GM12865 (cell line): ENCODE measurements around the gene JPT2.

Source experiments
- DNase-seq: peaks from one replicate; pipeline ENCODE4 v3.0.0; 2010; ENCODE audit warnings: low read depth
- H3K4me3 ChIP-seq: 2 replicates; pipeline ENCODE4 v1.5.1; 2011; ENCODE audit warnings: mild to moderate bottlenecking, low read depth, low read length, control low read depth
- TF ChIP-seq, protein P1 (sequence below): IDR thresholded peaks from 2 replicates; pipeline ENCODE4 v1.5.1; 2011; ENCODE audit warnings: low read length, control low read depth, low read depth, inconsistent platforms; ENCODE audit not compliant: insufficient read depth; ENCODE audit errors: missing control alignments

JPT2 gene

DNA sequence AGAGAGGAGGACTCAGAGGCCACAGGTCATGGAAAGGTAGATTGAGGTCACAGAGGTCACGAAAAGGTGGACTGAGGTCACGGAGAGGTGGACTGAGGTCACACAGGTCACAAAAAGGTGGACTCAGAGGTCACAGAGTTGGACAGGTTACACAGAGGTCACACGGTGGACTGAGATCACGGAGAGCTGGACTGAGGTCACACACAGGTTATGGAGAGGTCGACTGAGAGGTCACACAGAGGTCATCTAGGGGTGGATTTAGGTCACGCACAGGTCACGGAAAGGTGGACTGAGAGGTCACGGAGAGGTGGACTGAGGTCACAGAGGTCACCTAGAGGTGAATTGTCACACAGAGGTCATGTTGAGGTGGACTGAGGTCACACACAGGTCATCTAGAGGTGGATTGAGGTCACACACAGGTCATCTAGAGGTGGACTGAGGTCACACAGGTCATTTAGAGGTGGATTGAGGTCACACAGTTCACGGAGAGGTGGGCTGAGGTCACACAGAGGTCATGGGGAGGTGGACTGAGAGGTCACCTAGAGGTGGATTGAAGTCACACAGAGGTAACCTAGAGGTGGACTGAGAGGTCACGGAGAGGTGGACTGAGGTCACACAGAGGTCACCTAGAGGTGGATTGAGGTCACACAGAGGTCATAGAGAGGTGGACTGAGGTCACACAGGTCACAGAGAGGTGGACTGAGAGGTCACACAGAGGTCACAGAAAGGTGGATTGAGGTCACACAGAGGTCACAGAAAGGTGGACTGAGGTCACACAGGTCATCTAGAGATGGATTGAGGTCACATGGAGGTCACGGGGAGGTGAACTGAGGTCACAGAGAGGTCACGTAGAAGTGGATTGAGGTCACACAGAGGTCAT is 26.7 kb upstream of the JPT2 start:
- H3K4me3 ChIP-seq: no peak overlapping the region
- DNase-seq: peak; percentile 7
- TF ChIP-seq, protein P1, sequence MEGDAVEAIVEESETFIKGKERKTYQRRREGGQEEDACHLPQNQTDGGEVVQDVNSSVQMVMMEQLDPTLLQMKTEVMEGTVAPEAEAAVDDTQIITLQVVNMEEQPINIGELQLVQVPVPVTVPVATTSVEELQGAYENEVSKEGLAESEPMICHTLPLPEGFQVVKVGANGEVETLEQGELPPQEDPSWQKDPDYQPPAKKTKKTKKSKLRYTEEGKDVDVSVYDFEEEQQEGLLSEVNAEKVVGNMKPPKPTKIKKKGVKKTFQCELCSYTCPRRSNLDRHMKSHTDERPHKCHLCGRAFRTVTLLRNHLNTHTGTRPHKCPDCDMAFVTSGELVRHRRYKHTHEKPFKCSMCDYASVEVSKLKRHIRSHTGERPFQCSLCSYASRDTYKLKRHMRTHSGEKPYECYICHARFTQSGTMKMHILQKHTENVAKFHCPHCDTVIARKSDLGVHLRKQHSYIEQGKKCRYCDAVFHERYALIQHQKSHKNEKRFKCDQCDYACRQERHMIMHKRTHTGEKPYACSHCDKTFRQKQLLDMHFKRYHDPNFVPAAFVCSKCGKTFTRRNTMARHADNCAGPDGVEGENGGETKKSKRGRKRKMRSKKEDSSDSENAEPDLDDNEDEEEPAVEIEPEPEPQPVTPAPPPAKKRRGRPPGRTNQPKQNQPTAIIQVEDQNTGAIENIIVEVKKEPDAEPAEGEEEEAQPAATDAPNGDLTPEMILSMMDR: no peak

DNA sequence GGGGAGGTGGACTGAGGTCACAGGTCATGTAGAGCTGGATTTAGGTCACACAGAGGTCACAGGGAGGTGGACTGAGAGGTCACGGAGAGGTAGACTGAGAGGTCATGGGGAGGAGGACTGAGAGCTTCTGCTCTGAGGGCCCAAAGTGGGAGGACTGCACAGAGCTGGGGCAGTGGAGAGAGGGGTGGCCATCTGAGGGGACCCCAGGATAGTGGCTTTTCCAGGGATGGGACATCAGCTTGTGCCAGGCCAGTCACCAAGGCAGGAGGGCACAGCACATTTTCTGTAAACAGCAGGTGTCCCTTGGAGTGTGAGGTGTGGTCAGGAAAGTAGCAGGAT is 26.1 kb upstream of the JPT2 start:
- DNase-seq: no peak
- TF ChIP-seq, protein P1: no peak
- no peak overlapping the region for H3K4me3 ChIP-seq

DNA sequence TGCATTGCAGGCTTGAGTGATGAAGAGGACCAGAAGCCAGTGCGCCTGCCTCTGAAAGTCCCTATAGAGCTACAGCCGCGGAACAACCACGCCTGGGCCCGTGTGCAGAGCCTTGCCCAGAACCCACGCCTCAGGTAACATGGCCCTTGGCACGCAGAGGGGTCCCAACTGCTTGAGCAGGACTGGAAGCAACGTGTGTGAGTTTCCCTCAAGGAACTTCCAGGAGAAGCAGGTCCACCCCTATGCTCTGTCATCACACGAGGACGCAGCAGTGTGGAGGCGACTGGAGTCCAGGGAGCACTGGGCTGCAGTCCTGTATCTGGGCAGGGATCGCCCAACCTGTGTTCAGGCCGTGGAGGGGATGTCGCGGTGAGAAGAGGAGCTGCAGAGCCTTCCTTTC is 25.1 kb upstream of the JPT2 start:
- TF ChIP-seq, protein P1: no peak
- no peak overlapping the region for H3K4me3 ChIP-seq

DNA sequence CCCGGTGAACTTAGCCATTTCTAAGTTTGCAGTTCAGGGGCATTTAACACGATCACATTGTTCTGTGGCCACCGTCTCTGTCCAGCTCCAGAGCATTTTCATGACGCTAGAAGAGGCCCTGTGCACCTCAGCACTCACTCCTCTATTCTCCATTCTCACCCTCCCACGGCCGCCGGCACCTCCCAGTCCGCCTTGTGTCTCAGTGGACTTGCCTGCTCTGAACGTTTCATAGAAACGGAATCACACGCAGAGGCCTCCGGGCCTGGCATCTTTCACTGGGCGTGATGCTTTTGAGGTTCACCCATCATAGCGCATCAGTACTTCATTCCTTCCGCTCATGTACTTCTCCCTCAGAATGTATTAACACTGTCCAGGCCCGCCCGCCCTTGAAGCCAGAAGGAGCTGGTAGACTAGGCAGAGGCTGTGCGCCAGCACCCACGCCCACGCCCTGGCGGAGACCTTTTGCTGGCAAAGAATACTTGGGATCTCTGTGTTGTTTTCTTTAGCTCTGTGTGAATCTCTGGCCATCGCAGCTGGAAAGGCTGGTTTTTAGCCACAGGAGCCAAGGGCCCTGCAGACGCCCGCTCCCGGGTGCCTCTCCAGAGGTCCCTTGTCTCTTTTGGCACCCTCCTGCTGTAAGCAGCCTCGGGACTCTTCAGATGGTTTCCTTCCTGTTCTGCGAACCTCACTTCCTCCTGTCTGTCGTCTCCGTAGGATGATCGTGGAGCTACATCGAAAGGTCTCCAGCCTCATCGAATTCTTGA is 23.4 kb upstream of the JPT2 start:
- TF ChIP-seq, protein P1: no peak
- no peak for DNase-seq
- no peak overlapping the region for H3K4me3 ChIP-seq

More for the DNA sequence above, 25.1 kb upstream of the JPT2 start:
- DNase-seq: no peak

DNA sequence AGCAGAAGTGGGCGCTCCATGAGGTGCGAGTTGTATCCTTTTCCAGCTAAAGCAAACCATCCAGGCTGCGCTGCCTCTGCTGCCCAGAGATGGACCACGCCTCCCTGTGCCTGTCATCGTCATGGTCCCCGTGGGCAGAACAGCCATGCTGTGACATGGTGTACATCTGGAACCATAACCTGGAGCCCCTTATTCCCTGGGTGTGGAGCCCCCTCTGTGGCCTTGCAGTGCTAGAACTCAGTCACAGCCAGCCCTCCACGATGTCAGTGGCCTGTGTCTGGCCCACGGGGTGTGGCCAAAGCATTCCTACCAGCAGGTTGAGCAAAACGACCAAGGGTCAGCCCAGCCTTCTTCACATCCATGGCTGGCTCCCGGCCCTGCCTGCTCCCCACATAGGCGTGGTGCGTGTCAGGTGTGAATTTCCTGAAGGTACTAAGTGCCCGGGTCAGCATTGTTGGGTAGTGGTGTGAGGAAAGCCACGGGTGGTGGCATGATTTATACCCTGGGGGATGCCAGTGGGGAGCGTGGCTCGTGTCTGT is 22.7 kb upstream of the JPT2 start:
- DNase-seq: no peak
- TF ChIP-seq, protein P1: no peak
- no peak overlapping the region for H3K4me3 ChIP-seq

DNA sequence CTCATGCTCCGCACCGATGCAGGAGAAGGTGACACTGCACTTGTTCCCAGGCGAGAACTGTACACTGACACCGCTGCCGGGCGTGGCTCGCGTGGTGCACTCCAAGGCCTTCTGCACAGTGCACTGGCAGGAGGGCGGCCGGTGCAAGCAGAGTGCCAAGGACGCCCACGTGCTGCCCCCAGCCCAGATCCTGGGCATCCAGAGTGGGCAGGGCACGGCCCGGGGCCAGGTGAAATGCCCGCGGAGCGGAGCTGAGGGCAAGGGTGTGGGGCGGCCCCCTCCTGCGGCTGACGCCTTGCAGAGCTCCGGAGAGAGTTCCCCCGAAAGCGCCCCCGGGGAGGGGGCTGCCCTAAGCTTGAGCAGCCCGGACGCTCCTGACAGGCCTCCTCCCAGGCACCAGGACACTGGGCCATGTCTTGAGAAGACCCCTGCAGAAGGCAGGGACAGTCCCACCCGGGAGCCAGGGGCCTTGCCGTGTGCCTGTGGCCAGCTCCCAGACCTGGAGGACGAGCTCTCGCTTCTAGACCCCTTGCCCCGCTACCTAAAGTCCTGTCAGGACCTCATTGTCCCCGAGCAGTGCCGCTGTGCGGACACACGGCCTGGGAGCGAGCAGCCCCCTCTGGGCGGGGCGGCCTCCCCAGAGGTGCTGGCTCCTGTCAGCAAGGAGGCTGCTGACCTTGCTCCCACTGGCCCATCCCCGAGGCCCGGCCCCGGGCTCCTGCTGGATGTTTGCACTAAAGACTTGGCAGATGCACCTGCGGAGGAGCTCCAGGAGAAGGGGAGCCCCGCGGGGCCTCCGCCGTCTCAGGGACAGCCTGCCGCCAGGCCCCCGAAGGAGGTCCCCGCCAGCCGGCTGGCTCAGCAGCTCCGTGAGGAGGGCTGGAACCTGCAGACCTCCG is 21.9 kb upstream of the JPT2 start:
- TF ChIP-seq, protein P1: no peak
- H3K4me3 ChIP-seq: no peak overlapping the region
- DNase-seq: no peak
